Measurements from ENCODE around the gene PRRT1. TPM values are rescaled to one million over a fixed set of nuclear protein-coding genes. Genes with fewer than 3 reads are reported as not detected.

The PRRT1 gene
- total and polyA plus RNA-seq, 3 donors from 2014 or later = 4.2 to 6.2 (median 6.1) TPM

DNA sequence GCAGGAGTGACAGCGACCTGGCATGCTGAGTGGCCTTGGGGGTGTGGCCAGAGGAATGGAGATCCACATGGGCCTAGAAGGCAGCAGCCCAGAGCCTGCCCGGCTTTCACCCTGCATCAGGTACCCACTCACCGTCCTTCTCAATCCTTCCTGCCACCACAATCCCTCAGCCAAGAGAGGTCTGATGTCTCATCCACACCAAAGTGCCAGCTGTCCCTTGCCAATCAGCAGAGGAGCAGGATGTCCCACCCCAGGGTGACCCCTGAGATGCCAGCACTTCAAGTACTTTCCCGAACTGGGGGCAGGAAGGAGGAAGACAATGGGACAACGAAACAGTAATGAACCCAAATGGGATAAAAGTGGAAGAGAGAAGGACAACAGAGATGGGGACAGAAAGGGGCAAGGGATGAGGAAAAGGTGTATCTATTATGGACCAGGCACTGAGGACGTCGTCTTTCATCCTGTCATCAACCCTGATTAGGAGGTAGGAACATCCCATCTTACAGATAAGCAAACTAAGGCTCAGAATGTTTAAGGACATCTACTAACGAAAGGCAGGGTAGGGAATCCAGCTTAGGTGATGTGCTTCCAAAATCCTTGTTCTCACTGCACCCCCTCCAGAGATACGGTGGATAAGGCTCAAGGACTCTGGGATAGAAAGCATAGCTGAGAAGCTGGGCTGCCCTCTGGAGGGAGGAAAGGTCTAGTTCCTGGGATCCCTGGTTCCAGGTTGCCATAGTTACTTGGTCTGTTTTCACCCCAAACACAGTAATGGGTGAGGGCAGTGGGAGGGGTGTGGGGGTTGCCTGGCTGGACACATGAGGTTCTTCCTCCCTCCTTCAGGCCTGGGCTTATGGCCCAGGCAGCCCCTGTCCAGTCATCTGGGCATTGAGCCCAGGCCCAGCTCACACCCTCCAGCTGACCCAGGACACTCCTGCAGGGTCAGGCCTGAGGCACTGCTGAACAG, 38.1 kb downstream of the PRRT1 start:
- Histone ChIP-seq H3K27me3 (no peaks in the 10 kb centered on the region), H3K4me1 (peaks cover 37% of the 10 kb centered on the region), H3K36me3 (ENCODE audit: low read depth, missing control alignments) (no peaks in the 10 kb centered on the region), H3K27ac (peak overlapping the region in 1 of 2 donors; percentile 18), H3K4me3 (no peak overlapping the region), H3K9me3 (no peaks in the 10 kb centered on the region)
- peak; percentile 92 for DNase-seq
- peak; percentile 36 to 68 (median 61) for TF ChIP-seq CTCF (IDR thresholded peaks at IDR 0.05)
- no peak for TF ChIP-seq POLR2A (IDR thresholded peaks at IDR 0.05)
- WGBS, 2 donors = 56 to 60% methylated on average over 9 of the region's 9 CpGs
- intact Hi-C loops (cut with DNase I; ENCODE audit: low total_unique reads) = no loop called here

DNA sequence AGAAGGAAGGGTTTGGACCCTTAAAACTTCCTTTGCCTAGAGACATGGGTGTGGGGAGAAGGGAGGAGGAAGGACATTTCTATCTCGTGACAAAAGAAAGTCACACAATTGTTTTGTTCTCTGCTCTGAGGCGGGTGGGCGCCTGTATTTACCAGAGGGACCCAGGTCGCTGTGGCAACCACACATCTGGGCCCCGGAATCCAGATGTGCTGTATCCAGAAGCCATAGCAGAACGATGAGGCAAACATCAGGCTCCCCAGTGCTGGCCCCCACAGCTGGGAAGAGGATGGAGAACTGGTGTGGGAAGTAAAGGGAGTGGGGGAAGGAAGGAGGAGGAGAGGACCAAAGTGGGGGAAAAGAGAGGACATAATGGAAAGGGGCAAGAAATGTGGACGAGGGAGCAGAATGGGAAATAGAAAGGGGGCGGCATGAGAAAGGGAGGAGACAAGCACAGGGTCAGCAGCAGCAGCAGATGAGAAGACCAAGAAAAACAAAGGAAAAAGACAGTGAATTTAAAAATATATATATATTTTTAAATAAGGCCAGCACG, 39.2 kb downstream of the PRRT1 start:
- Histone ChIP-seq H3K27ac (no peak overlapping the region), H3K27me3 (no peaks in the 10 kb centered on the region), H3K9me3 (no peaks in the 10 kb centered on the region), H3K4me3 (no peak overlapping the region), H3K36me3 (ENCODE audit: low read depth, missing control alignments) (no peaks in the 10 kb centered on the region), H3K4me1 (peaks cover 49% of the 10 kb centered on the region)
- TF ChIP-seq POLR2A (IDR thresholded peaks at IDR 0.05) (no peak), CTCF (IDR thresholded peaks at IDR 0.05) (no peak)
- intact Hi-C loops (cut with DNase I; ENCODE audit: low total_unique reads) = no loop called here
- DNase-seq = no peak
- WGBS, 2 donors = 68 to 74% methylated on average over 9 of the region's 9 CpGs

DNA sequence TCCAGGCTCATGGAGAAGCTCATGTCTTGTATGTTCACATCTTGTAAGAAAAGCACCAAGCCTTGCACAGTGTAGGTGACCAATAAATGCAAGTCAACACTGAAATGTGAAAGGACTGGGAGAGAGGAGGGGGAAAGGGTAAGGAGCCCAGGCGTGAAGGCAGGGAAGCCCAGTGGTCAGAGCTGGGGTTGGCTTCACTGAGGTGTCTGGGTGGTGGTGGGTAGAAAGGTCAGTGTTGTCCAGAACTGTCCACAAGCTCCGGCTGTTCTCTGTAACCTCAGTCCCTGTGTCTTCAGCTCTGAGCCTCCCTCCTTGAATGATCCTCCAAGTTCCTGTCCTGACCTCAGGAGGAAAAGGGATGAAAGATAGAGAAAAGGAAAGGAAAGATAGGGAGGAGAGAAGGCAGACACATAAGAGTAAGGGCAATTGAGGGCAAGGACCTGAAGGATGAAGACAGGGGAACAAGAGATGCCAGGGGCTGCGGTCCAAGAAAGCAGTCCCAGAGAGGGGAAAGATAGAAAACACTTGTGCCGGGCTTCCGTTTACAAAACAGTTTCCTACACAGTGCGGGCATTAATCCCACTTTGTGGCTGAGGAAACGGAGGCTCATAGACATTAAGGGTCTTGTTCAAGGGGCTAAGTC, 40.2 kb downstream of the PRRT1 start:
- H3K36me3 ChIP-seq (ENCODE audit: low read depth, missing control alignments) = no peaks in the 10 kb centered on the region
- no peak overlapping the region for H3K27ac ChIP-seq
- DNase-seq = no peak
- TF ChIP-seq CTCF (IDR thresholded peaks at IDR 0.05) (no peak), POLR2A (IDR thresholded peaks at IDR 0.05) (no peak)
- intact Hi-C loops (cut with DNase I; ENCODE audit: low total_unique reads) = no loop called here
- no peaks in the 10 kb centered on the region for H3K9me3 ChIP-seq
- H3K4me3 ChIP-seq = no peak overlapping the region
- no peaks in the 10 kb centered on the region for H3K27me3 ChIP-seq
- 38 to 54% methylated on average over 7 of the region's 7 CpGs for WGBS, 2 donors
- peaks cover 53% of the 10 kb centered on the region for H3K4me1 ChIP-seq

DNA sequence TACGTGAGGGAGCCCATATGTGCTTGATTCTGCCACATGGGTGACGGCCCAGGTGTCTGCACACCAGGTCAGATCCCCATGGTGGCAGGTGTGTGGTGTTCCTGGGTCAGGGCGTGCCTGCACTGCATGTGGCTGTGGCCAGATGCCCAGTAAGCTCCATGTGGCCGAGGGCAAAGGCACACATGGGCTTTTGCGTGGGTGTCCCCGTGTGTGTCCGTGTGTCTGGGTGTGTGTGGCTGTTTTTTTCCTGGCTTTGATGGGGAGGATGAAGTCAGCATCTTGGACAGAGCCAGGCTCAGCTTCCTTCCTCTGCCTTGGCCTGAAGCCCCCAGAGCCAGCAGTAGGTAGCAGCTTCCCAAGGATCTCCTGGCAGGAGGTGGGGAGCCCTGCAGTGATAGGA, 41.1 kb downstream of the PRRT1 start:
- intact Hi-C loops (cut with DNase I; ENCODE audit: low total_unique reads) = no loop called here
- 50 to 68% methylated on average over 1 to 7 of the region's 7 CpGs for WGBS, 2 donors
- TF ChIP-seq POLR2A (IDR thresholded peaks at IDR 0.05) = no peak
- no peak for TF ChIP-seq CTCF (IDR thresholded peaks at IDR 0.05)
- Histone ChIP-seq H3K27ac (peak overlapping the region in 1 of 2 donors; percentile 32), H3K36me3 (ENCODE audit: low read depth, missing control alignments) (no peaks in the 10 kb centered on the region), H3K4me1 (peaks cover 53% of the 10 kb centered on the region), H3K27me3 (no peaks in the 10 kb centered on the region), H3K4me3 (no peak overlapping the region), H3K9me3 (no peaks in the 10 kb centered on the region)
- no peak for DNase-seq
